ENCODE data around the gene ARAP2.
"Not testable (repeated sequence)": the region's sequence is repeated elsewhere in the genome, so short reads cannot be mapped to it uniquely, and the experiment has no call there.

ARAP2 gene

GRCh38 chr4:36214735-36215485, 29.4 kb downstream of the ARAP2 start:
- DNase-seq = no peak

GRCh38 chr4:36213977-36214376, 30.3 kb downstream of the ARAP2 start:
- no peak for DNase-seq

GRCh38 chr4:36211084-36211483, 33.2 kb downstream of the ARAP2 start:
- peak; percentile 34 to 64 for DNase-seq

- no peak for DNase-seq
Measured at GRCh38 chr4:36209941-36210649, 34.2 kb downstream of the ARAP2 start.

GRCh38 chr4:36208893-36209473, 35.3 kb downstream of the ARAP2 start:
- no peak for DNase-seq

- DNase-seq = no peak
Measured at GRCh38 chr4:36207831-36208520, 36.3 kb downstream of the ARAP2 start.

- no peak for DNase-seq
Measured at GRCh38 chr4:36207367-36207766, 36.9 kb downstream of the ARAP2 start.

- peak; percentile 46 to 72 for DNase-seq
Measured at GRCh38 chr4:36206603-36207311, 37.6 kb downstream of the ARAP2 start.

GRCh38 chr4:36206012-36206411, 38.3 kb downstream of the ARAP2 start:
- no peak for DNase-seq

- no peak for DNase-seq
Measured at GRCh38 chr4:36198861-36199260, 45.5 kb downstream of the ARAP2 start.

- DNase-seq = no peak
Measured at GRCh38 chr4:36198068-36198808, 46.1 kb downstream of the ARAP2 start.

- DNase-seq = no peak
Measured at GRCh38 chr4:36197501-36197900, 46.8 kb downstream of the ARAP2 start.

- DNase-seq = no peak
Measured at GRCh38 chr4:36196145-36196913, 48.0 kb downstream of the ARAP2 start.

- DNase-seq = no peak
Measured at GRCh38 chr4:36192922-36193321, 51.4 kb downstream of the ARAP2 start.

GRCh38 chr4:36189511-36190226, 54.6 kb downstream of the ARAP2 start:
- DNase-seq = peak; percentile 79 to 81

- DNase-seq = peak; percentile 32 to 47
Measured at GRCh38 chr4:36187723-36188333, 56.5 kb downstream of the ARAP2 start.

GRCh38 chr4:36183665-36184393, 60.5 kb downstream of the ARAP2 start:
- no peak for DNase-seq

GRCh38 chr4:36183232-36183631, 61.1 kb downstream of the ARAP2 start:
- DNase-seq = no peak

- DNase-seq = not testable (repeated sequence)
Measured at GRCh38 chr4:36182315-36182714, 62.0 kb downstream of the ARAP2 start.

Data from inflammatory macrophage (primary cell).